Measurements from ENCODE around the gene C1QTNF7. TPM values are rescaled to one million over a fixed set of nuclear protein-coding genes. Genes with fewer than 3 reads are reported as not detected.

The C1QTNF7 gene
- total and polyA plus RNA-seq, 2 of the 13 experiments (the other 11 are each of a cell fraction or from before 2014, with no cell fraction given), result not detected

- TF ChIP-seq NFAT5 (CRISPR knock-in tag; IDR thresholded peaks at IDR 0.05), result no peak
- TF ChIP-seq ZNF589 (CRISPR knock-in tag; conservative IDR thresholded peaks at IDR 0.05), result no peak
- no peak for TF ChIP-seq NONO (IDR thresholded peaks at IDR 0.05)
- TF ChIP-seq NONO (CRISPR knock-in tag; conservative IDR thresholded peaks at IDR 0.05), result no peak
- TF ChIP-seq ZNF770 (CRISPR knock-in tag; IDR thresholded peaks at IDR 0.05), result no peak
- TF ChIP-seq CCDC6 (CRISPR knock-in tag; IDR thresholded peaks at IDR 0.05), result no peak
- TF ChIP-seq NR1H2 (CRISPR knock-in tag; IDR thresholded peaks at IDR 0.05; ENCODE audit: borderline replicate concordance, low read depth), result no peak
- no peak for TF ChIP-seq ZNF12 (CRISPR knock-in tag; IDR thresholded peaks at IDR 0.05)
- TF ChIP-seq, protein P1, sequence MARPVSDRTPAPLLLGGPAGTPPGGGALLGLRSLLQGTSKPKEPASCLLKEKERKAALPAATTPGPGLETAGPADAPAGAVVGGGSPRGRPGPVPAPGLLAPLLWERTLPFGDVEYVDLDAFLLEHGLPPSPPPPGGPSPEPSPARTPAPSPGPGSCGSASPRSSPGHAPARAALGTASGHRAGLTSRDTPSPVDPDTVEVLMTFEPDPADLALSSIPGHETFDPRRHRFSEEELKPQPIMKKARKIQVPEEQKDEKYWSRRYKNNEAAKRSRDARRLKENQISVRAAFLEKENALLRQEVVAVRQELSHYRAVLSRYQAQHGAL (CRISPR knock-in tag; IDR thresholded peaks at IDR 0.05; ENCODE audit: not compliant biosample characterization), result no peak
- no peak for TF ChIP-seq ZBTB14 (CRISPR knock-in tag; IDR thresholded peaks at IDR 0.05)
- TF ChIP-seq TBL1XR1 (IDR thresholded peaks at IDR 0.05; ENCODE audit: borderline replicate concordance, low read length, partially characterized antibody), result no peak
- no peak for TF ChIP-seq ARHGAP35 (CRISPR knock-in tag; IDR thresholded peaks at IDR 0.05; ENCODE audit: borderline replicate concordance)
- TF ChIP-seq, protein P2, sequence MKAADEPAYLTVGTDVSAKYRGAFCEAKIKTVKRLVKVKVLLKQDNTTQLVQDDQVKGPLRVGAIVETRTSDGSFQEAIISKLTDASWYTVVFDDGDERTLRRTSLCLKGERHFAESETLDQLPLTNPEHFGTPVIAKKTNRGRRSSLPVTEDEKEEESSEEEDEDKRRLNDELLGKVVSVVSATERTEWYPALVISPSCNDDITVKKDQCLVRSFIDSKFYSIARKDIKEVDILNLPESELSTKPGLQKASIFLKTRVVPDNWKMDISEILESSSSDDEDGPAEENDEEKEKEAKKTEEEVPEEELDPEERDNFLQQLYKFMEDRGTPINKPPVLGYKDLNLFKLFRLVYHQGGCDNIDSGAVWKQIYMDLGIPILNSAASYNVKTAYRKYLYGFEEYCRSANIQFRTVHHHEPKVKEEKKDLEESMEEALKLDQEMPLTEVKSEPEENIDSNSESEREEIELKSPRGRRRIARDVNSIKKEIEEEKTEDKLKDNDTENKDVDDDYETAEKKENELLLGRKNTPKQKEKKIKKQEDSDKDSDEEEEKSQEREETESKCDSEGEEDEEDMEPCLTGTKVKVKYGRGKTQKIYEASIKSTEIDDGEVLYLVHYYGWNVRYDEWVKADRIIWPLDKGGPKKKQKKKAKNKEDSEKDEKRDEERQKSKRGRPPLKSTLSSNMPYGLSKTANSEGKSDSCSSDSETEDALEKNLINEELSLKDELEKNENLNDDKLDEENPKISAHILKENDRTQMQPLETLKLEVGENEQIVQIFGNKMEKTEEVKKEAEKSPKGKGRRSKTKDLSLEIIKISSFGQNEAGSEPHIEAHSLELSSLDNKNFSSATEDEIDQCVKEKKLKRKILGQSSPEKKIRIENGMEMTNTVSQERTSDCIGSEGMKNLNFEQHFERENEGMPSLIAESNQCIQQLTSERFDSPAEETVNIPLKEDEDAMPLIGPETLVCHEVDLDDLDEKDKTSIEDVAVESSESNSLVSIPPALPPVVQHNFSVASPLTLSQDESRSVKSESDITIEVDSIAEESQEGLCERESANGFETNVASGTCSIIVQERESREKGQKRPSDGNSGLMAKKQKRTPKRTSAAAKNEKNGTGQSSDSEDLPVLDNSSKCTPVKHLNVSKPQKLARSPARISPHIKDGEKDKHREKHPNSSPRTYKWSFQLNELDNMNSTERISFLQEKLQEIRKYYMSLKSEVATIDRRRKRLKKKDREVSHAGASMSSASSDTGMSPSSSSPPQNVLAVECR (CRISPR knock-in tag; IDR thresholded peaks at IDR 0.05; ENCODE audit: borderline replicate concordance), result no peak
These were observed 31.6 kb upstream of the C1QTNF7 start (continued) for GRCh38 chr4:15396157-15396800.
